AG04449 (cell line): Measurements from ENCODE around the gene CTNNA2.

Experiments
- CTCF ChIA-PET: fragments of 350-600 bp; formaldehyde crosslinking; extraction: SDS; loops from one replicate; lab custom pipeline; 2021; ENCODE audit warnings: antibody characterized with exemption; lab: Yijun Ruan, JAX
- POLR2A ChIA-PET: fragments of 400-600, 350-600 bp; formaldehyde crosslinking; extraction: SDS; loops from one replicate; lab custom pipeline; 2020; ENCODE audit warnings: antibody characterized with exemption, inconsistent platforms; lab: Yijun Ruan, JAX
- DNase-seq: peaks from one replicate; pipeline ENCODE4 v3.0.0-alpha.2; 2010; ENCODE audit warnings: low read depth, low spot score
- H3K4me3 ChIP-seq: 2 replicates; pipeline ENCODE4 v1.5.1; 2011; ENCODE audit warnings: low read depth, mild to moderate bottlenecking, control low read depth, low read length
- TF ChIP-seq, protein P1 (sequence below): IDR thresholded peaks from one replicate; pipeline ENCODE4 v1.5.1; 2011; ENCODE audit warnings: mild to moderate bottlenecking, moderate library complexity, low read length, control low read depth, inconsistent platforms; ENCODE audit not compliant: insufficient read depth; ENCODE audit errors: missing control alignments

CTNNA2 gene

DNA sequence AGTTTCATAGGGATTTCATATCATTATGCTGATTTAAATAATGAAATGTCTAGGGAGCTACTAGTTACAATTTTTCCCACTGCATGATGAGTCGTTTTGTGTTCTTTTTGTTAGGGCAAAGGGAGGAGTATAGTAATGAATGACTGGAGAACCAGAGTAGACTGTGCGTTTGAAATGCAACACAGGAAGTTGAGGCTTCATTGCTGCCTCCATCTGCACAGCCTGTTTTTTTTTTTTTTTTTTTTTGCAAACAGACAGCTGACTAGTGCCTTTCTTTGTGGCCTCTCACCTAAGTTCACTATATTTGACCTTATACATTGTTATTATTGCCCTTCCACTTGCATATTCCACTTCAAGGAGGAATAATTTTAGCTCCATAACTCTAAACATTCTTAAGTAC is 1078.4 kb downstream of the CTNNA2 start:
- POLR2A ChIA-PET = no interaction called here
- DNase-seq = no peak
- TF ChIP-seq, protein P1, sequence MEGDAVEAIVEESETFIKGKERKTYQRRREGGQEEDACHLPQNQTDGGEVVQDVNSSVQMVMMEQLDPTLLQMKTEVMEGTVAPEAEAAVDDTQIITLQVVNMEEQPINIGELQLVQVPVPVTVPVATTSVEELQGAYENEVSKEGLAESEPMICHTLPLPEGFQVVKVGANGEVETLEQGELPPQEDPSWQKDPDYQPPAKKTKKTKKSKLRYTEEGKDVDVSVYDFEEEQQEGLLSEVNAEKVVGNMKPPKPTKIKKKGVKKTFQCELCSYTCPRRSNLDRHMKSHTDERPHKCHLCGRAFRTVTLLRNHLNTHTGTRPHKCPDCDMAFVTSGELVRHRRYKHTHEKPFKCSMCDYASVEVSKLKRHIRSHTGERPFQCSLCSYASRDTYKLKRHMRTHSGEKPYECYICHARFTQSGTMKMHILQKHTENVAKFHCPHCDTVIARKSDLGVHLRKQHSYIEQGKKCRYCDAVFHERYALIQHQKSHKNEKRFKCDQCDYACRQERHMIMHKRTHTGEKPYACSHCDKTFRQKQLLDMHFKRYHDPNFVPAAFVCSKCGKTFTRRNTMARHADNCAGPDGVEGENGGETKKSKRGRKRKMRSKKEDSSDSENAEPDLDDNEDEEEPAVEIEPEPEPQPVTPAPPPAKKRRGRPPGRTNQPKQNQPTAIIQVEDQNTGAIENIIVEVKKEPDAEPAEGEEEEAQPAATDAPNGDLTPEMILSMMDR = no peak
- no peak overlapping the region for H3K4me3 ChIP-seq
- CTCF ChIA-PET = no interaction called here

DNA sequence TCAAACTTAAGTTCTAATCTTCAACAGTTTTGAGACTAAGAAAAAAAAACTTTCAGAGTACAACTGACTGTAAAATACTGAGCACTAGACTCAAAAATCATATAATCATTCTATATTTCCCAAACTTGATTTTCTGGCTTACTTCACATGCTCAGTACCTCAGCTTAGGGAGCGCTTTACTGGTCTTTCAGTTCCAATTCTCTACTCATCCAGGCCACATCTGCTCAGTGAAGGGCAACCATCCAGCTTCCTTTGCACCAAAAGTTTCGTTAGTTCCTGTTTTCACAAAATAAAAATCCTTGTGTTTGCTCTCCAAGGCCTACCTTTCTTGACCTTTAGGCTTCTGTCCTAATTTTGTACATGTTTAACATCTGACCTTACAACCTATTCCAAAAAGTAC is 1079.3 kb downstream of the CTNNA2 start:
- POLR2A ChIA-PET = no interaction called here
- DNase-seq = no peak
- CTCF ChIA-PET = no interaction called here
- TF ChIP-seq, protein P1 = no peak
- H3K4me3 ChIP-seq = no peak overlapping the region

DNA sequence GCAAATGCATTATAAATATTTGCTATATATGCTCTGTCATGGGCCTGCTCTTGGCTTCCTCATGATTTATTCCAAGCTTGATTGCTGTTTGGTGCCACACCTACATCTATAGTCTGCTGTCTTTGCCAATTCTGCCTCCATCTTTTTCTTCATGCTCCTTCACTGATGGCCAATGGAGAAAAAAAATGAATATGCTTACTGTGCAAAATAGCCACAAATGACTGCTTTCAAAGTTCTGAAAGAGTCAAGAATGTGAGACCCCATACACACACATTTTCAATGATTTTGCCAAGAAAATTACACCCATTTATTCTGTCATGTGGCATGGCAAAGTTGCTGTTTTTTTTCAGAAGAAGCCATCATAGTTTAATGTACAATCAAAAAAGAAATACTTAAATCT is 1097.3 kb downstream of the CTNNA2 start:
- ChIA-PET CTCF (no interaction called here), POLR2A (no interaction called here)
- TF ChIP-seq, protein P1 = no peak
- no peak overlapping the region for H3K4me3 ChIP-seq
- no peak for DNase-seq

DNA sequence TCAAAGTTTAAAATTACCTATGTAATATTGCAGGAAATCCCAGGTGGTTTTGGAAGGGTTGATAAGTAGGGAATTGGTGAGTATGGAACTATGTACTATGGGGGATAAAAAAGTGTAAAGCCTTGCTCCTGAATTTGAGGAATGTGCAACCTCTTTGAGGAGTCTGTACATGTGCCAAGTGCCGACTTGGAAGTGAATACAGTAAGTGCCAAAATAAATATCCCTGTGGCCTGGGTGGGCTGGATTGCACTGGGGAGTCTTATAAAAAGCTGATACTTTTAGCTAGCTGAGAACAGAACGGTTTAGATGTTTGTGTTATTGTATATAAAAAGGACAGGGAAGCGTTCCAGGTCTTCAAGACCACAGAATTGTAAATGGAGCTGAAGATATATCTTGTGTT is 1108.8 kb downstream of the CTNNA2 start:
- H3K4me3 ChIP-seq = no peak overlapping the region
- CTCF ChIA-PET = no interaction called here
- POLR2A ChIA-PET = no interaction called here
- TF ChIP-seq, protein P1 = no peak
- no peak for DNase-seq

DNA sequence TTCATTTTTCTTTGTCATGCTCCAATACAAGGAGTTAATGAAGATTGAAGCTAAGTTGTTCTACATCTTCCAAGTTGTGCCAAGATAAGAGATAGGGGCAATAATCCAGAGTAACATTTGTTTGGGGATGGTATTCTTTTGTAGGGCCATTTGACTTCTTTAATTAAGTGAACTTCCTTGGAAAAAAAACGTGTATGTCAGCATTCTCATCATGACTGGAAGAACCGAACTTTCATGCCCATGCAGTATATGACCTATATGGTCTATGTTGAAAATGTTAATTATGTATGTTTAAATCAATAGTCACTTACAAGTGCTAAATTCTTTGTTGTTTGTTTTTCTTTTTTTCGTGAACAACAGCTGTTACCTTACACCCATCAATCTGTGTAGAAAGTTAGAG is 1111.2 kb downstream of the CTNNA2 start:
- TF ChIP-seq, protein P1 = no peak
- CTCF ChIA-PET = no interaction called here
- no peak overlapping the region for H3K4me3 ChIP-seq
- DNase-seq = no peak
- POLR2A ChIA-PET = no interaction called here

DNA sequence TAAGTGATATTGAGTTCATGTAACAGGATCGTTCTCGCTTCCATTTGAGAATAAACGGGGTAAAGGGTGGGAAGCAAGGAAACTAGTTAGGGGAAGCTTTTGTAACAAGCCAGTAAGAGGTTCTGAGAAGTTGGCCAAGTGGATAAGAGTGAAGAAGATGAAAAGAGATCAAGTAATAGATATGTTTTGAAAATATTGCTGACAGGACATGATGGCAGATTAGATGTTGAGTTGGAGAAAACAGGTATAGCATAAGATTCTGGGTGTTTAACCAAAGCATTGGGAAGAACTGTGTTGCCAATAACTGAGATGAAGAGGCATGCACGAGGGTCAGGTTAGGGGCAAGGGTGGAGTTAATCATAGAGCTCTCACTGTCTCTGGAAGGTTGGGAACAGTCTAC is 1121.7 kb downstream of the CTNNA2 start:
- ChIA-PET POLR2A (no interaction called here), CTCF (no interaction called here)
- no peak for DNase-seq
- H3K4me3 ChIP-seq = no peak overlapping the region
- TF ChIP-seq, protein P1 = no peak
